Right lobe of liver (tissue), 6 donors: ENCODE results near the gene GTF2A1. TPM values are rescaled to one million over a fixed set of nuclear protein-coding genes. Genes with fewer than 3 reads are reported as not detected.

Experiments
- ATAC-seq, 4 donors: fragments of 200-7000 bp; cut with Tn5 transposase; one replicate each; pipeline ENCODE4 v1.9.1; 2020; ENCODE audit warnings: mild to moderate bottlenecking in 4 of 4, moderate library complexity in 4 of 4
- DNase-seq, 3 donors: peaks; one replicate each; pipeline ENCODE4 v3.0.0-alpha.2; 2020
- H3K27ac ChIP-seq, 3 donors: fragments of 200-600 bp; one replicate each; pipeline ENCODE4 v1.8.0; 2022
- H3K27me3 ChIP-seq, 2 donors: fragments of 200-600 bp; one replicate each; pipeline ENCODE4 v1.8.0; 2022
- H3K36me3 ChIP-seq, 4 donors: fragments of 200-600 bp; sonication (generic) in 1 of 4; one replicate each; pipeline versions ENCODE4 v1.5.1 to v1.8.0; 2017 to 2022; ENCODE audit warnings: control low read depth in 1 of 4
- H3K4me1 ChIP-seq, 4 donors: fragments of 200-600 bp; sonication (generic) in 1 of 4; one replicate each; pipeline versions ENCODE4 v1.5.1 to v1.8.0; 2017 to 2022; ENCODE audit warnings: control low read depth in 1 of 4
- H3K4me3 ChIP-seq, 3 donors: fragments of 200-600 bp; one replicate each; pipeline ENCODE4 v1.8.0; 2022
- H3K9me3 ChIP-seq, 4 donors: fragments of 200-600 bp; sonication (generic) in 1 of 4; one replicate each; pipeline versions ENCODE4 v1.5.1 to v1.8.0; 2017 to 2022; ENCODE audit warnings: control low read depth in 1 of 4
- POLR2A ChIP-seq: fragments of 450-650 bp; IDR thresholded peaks from one replicate; pipeline ENCODE4 v1.6.1; 2017; ENCODE audit warnings: antibody characterized with exemption, mild to moderate bottlenecking
- WGBS: methylation state at CpG from one replicate; pipeline ENCODE4 v1.1.6; 2018; ENCODE audit warnings: low coverage, low lambda C conversion rate; ENCODE audit not compliant: insufficient coverage; ENCODE audit errors: missing lambda C conversion rate; 5-methylcytosine and 5-hydroxymethylcytosine counted together
- intact Hi-C, 2 donors: fragments of 100-400 bp; cut with DNase I; formaldehyde crosslinking; loops; one replicate each; pipeline versions ENCODE4 v1.11.2 to v1.14.1; 2022
- total RNA-seq, 6 experiments: library from RNA; depleted of rRNA in 2 of 6; stranded (reverse); fragments of >200 nt in 2 of 6; fragmentation: NEBNext Ultra II Directional in 3 of 6; extraction: Animal tissue kit (Norgen Biotek cat#: 25700) in 3 of 6; gene quantifications; one replicate each; pipeline versions ENCODE4 v1.1.0 to v1.2.4, GENCODE V29; 2016 to 2023
- TF ChIP-seq, protein P1 (sequence below), 4 donors: fragments of 200-600 bp in 3 of 4; fragments of 450-650 bp in 1 of 4; IDR thresholded peaks; one replicate each; pipeline versions ENCODE4 v1.5.1 to v1.8.0; 2016 to 2022; ENCODE audit warnings: antibody characterized with exemption in 4 of 4, mild to moderate bottlenecking in 2 of 4
- donor health status: DM: no; HTN: yes; CAD: no.
- donor health status: DM: no; HTN: no; CAD: no.
- donor health status: DM: no; HTN: no; CAD: no.
- donor health status: DM: no; HTN: yes; CAD: no.
- donor health status: DM: no; HTN: yes; CAD: no.

The GTF2A1 gene
- total RNA-seq, 6 experiments from 2014 or later: 11.0 to 16.8 (median 12.9) TPM

DNA sequence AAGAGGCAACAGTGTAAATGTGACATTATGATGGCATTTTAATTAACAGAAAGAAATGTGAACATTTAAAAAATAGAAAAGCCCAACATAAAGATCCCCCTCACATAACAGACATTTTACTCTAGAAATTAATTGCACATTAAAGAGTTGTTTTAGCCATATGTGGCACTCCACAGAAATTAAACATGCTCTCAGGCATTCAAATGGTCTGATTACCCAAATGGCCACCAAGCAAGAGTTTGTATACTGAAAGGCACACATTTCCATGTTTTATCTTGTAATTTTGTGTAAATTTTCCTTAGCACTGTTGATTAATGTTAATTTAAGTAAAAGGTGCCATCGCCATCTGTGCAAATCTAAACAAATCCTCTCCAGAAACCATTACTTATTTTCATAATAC lies 43.5 kb downstream of the GTF2A1 start:
- ATAC-seq: peak; percentile 28 to 41 (median 36)
- TF ChIP-seq POLR2A: no peak
- TF ChIP-seq, protein P1, sequence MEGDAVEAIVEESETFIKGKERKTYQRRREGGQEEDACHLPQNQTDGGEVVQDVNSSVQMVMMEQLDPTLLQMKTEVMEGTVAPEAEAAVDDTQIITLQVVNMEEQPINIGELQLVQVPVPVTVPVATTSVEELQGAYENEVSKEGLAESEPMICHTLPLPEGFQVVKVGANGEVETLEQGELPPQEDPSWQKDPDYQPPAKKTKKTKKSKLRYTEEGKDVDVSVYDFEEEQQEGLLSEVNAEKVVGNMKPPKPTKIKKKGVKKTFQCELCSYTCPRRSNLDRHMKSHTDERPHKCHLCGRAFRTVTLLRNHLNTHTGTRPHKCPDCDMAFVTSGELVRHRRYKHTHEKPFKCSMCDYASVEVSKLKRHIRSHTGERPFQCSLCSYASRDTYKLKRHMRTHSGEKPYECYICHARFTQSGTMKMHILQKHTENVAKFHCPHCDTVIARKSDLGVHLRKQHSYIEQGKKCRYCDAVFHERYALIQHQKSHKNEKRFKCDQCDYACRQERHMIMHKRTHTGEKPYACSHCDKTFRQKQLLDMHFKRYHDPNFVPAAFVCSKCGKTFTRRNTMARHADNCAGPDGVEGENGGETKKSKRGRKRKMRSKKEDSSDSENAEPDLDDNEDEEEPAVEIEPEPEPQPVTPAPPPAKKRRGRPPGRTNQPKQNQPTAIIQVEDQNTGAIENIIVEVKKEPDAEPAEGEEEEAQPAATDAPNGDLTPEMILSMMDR (IDR thresholded peaks at IDR 0.05): no peak
- intact Hi-C loops: no loop called here
- DNase-seq: no peak
- 24% methylated on average over 1 of the region's 1 CpG for WGBS
- Histone ChIP-seq H3K4me1 (peaks cover 0 to 12% (median 2%) of the 10 kb centered on the region in 4 donors), H3K9me3 (no peaks in the 10 kb centered on the region), H3K36me3 (no peaks in the 10 kb centered on the region), H3K27ac (peak overlapping the region; percentile 25 to 80 (median 53)), H3K4me3 (peak overlapping the region in 2 of 3 donors; percentile 25 to 45), H3K27me3 (no peaks in the 10 kb centered on the region)

DNA sequence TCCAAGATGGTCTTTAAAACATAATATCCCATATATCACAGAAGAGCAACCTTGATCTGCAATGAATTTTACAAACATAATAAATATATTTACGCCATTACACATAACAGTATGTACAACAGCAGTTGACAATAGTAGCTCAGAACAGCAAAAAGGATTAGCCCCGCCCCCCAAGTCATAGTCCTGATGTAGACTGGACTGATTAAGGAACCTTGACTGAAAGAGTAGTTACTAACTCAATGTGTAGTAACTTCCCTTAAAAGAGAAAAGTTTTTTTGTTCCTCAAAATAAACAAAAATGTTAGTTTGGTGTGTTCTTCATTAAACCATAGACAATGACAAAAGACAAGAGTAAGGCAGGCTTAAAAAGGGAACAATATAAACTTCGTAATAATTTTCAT lies 44.5 kb downstream of the GTF2A1 start:
- ATAC-seq: peak in 3 of 4 donors; percentile 46 to 66 (median 52)
- H3K27me3 ChIP-seq: no peaks in the 10 kb centered on the region
- peak in 1 of 3 donors; percentile 38 for DNase-seq
- WGBS: 75% methylated on average over 3 of the region's 3 CpGs
- TF ChIP-seq, protein P1 (IDR thresholded peaks at IDR 0.05): no peak
- intact Hi-C loops: no loop called here
- H3K27ac ChIP-seq: peak overlapping the region in 1 of 3 donors; percentile 25
- peaks cover 0 to 13% (median 2%) of the 10 kb centered on the region in 4 donors for H3K4me1 ChIP-seq
- H3K4me3 ChIP-seq: no peak overlapping the region
- no peaks in the 10 kb centered on the region for H3K36me3 ChIP-seq
- H3K9me3 ChIP-seq: no peaks in the 10 kb centered on the region

DNA sequence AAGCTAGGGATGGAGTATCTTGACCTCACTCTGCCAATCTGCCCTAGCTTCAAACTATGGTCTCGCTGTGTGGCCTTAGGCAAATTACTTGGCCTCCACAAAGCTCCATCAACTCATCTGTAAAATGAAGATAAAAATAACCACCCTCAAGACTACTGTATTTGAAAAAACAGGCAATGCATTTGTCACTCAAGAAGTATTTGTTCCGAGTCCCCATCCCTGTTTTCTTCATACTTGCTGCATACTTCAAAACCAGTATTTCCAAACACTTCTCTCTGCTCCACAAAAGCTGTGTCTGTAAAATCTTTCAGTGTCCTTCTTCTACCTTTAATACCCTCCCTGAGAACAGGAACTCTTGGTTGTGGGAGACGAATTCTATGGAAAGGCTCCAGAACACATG lies 47.9 kb downstream of the GTF2A1 start:
- no peak for ATAC-seq
- 93% methylated on average over 3 of the region's 3 CpGs for WGBS
- no peak overlapping the region for H3K27ac ChIP-seq
- no peak for TF ChIP-seq POLR2A
- TF ChIP-seq, protein P1 (IDR thresholded peaks at IDR 0.05): no peak
- no peaks in the 10 kb centered on the region for H3K36me3 ChIP-seq
- no peaks in the 10 kb centered on the region for H3K9me3 ChIP-seq
- intact Hi-C loops: no loop called here
- H3K27me3 ChIP-seq: no peaks in the 10 kb centered on the region
- no peak overlapping the region for H3K4me3 ChIP-seq
- no peak for DNase-seq
- H3K4me1 ChIP-seq: peaks cover 0 to 15% (median 3%) of the 10 kb centered on the region in 4 donors

GRCh38 chr14:81172353-81172752 lies 48.4 kb downstream of the GTF2A1 start:
- Histone ChIP-seq H3K4me3 (no peak overlapping the region), H3K27ac (no peak overlapping the region), H3K9me3 (no peaks in the 10 kb centered on the region), H3K27me3 (no peaks in the 10 kb centered on the region), H3K4me1 (peaks cover 0 to 12% (median 3%) of the 10 kb centered on the region in 4 donors), H3K36me3 (no peaks in the 10 kb centered on the region)
- WGBS: 77% methylated on average over 2 of the region's 2 CpGs
- ATAC-seq (no peak), DNase-seq (no peak)
- intact Hi-C loops: no loop called here
- TF ChIP-seq, protein P1 (IDR thresholded peaks at IDR 0.05): no peak
- TF ChIP-seq POLR2A: no peak

- TF ChIP-seq, protein P1 (IDR thresholded peaks at IDR 0.05): no peak
- TF ChIP-seq POLR2A: no peak
- peaks cover 0 to 12% (median 3%) of the 10 kb centered on the region in 4 donors for H3K4me1 ChIP-seq
- intact Hi-C loops: no loop called here
- no peaks in the 10 kb centered on the region for H3K36me3 ChIP-seq
- 8% methylated on average over 3 of the region's 3 CpGs for WGBS
- DNase-seq (no peak), ATAC-seq (no peak)
- H3K9me3 ChIP-seq: no peaks in the 10 kb centered on the region
- peak overlapping the region in 2 of 3 donors; percentile 91 to 92 for H3K27ac ChIP-seq
- no peaks in the 10 kb centered on the region for H3K27me3 ChIP-seq
- peak overlapping the region in 2 of 3 donors; percentile 60 to 82 for H3K4me3 ChIP-seq
These were observed 49.9 kb downstream of the GTF2A1 start for GRCh38 chr14:81170829-81171195.
